HEK293 (cell line): ENCODE measurements around the gene AGTPBP1.

Source experiments
- CTCF ChIA-PET: fragments of 350-600 bp; formaldehyde crosslinking; extraction: SDS; loops from one replicate; lab custom pipeline; 2021; ENCODE audit warnings: antibody characterized with exemption; lab: Yijun Ruan, JAX
- POLR2A ChIA-PET: fragments of 300-600 bp; formaldehyde crosslinking; extraction: SDS; loops from one replicate; lab custom pipeline; 2020; ENCODE audit warnings: antibody characterized with exemption, inconsistent platforms; lab: Yijun Ruan, JAX
- H3K27ac ChIP-seq: fragments of 200-500 bp; sonication (Bioruptor generic); 2 replicates; pipeline ENCODE4 v1.5.1; 2014; ENCODE audit warnings: low read depth, low read length, control low read depth, inconsistent platforms; ENCODE audit errors: extremely low read depth
- H3K36me3 ChIP-seq, 2 experiments: fragments of 200-500 bp in 1 of 2; sonication (Bioruptor generic) in 1 of 2; 1 replicate in 1 of 2; 2 replicates in 1 of 2; pipeline ENCODE4 v1.5.1; 2014 to 2017; ENCODE audit warnings: inconsistent platforms in 2 of 2, low read length in 2 of 2; ENCODE audit not compliant: control insufficient read depth in 2 of 2, insufficient read depth in 1 of 2
- H3K4me1 ChIP-seq: fragments of 200-500 bp; sonication (Bioruptor generic); 2 replicates; pipeline ENCODE4 v1.5.1; 2014; ENCODE audit warnings: mild to moderate bottlenecking, low read length, inconsistent platforms; ENCODE audit not compliant: control insufficient read depth, insufficient read depth
- H3K4me3 ChIP-seq: 2 replicates; pipeline ENCODE4 v1.5.1; 2011; ENCODE audit warnings: low read depth, mild to moderate bottlenecking, control low read depth, low read length, moderate library complexity
- H3K9me3 ChIP-seq: fragments of 200-500 bp; sonication (Bioruptor generic); 2 replicates; pipeline ENCODE4 v1.5.1; 2014; ENCODE audit warnings: low read depth, low read length, inconsistent platforms; ENCODE audit not compliant: control insufficient read depth, insufficient read depth
- ELK4 ChIP-seq: IDR thresholded peaks from 2 replicates; pipeline ENCODE4 v1.6.1; 2011; ENCODE audit warnings: mild to moderate bottlenecking, low read depth, low read length, borderline replicate concordance
- GLIS1 ChIP-seq: fragments of 450-650 bp; formaldehyde crosslinking; IDR thresholded peaks from 2 replicates; pipeline ENCODE4 v1.5.1; 2016; ENCODE audit warnings: missing biosample characterization, missing genetic modification characterization
- KLF16 ChIP-seq: fragments of 450-650 bp; formaldehyde crosslinking; IDR thresholded peaks from 2 replicates; pipeline ENCODE4 v1.5.1; 2017; ENCODE audit warnings: missing biosample characterization, missing genetic modification characterization
- KLF9 ChIP-seq: fragments of 450-650 bp; formaldehyde crosslinking; IDR thresholded peaks from 2 replicates; pipeline ENCODE4 v1.5.1; 2016; ENCODE audit warnings: missing biosample characterization, missing genetic modification characterization, low read depth
- SALL2 ChIP-seq: fragments of 450-650 bp; formaldehyde crosslinking; IDR thresholded peaks from 2 replicates; pipeline ENCODE4 v1.5.0; 2017; ENCODE audit warnings: missing biosample characterization, mild to moderate bottlenecking, missing genetic modification characterization, borderline replicate concordance
- SCRT1 ChIP-seq: fragments of 450-650 bp; formaldehyde crosslinking; IDR thresholded peaks from 2 replicates; pipeline ENCODE4 v1.5.1; 2016; ENCODE audit warnings: missing biosample characterization, missing genetic modification characterization, borderline replicate concordance
- SCRT2 ChIP-seq: fragments of 450-650 bp; formaldehyde crosslinking; IDR thresholded peaks from 2 replicates; pipeline ENCODE4 v1.5.1; 2016; ENCODE audit warnings: missing biosample characterization, missing genetic modification characterization
- YY2 ChIP-seq: fragments of 450-650 bp; formaldehyde crosslinking; IDR thresholded peaks from 2 replicates; pipeline ENCODE4 v1.5.1; 2016; ENCODE audit warnings: missing biosample characterization, missing genetic modification characterization
- ZNF132 ChIP-seq: fragments of 450-650 bp; formaldehyde crosslinking; IDR thresholded peaks from 2 replicates; pipeline ENCODE4 v1.5.1; 2017; ENCODE audit warnings: missing biosample characterization, missing genetic modification characterization, borderline replicate concordance
- ZNF24 ChIP-seq: fragments of 450-650 bp; formaldehyde crosslinking; IDR thresholded peaks from 2 replicates; pipeline ENCODE4 v1.5.1; 2016; ENCODE audit warnings: missing biosample characterization, missing genetic modification characterization
- ZNF280C ChIP-seq: fragments of 450-650 bp; formaldehyde crosslinking; IDR thresholded peaks from 2 replicates; pipeline ENCODE4 v1.5.1; 2016; ENCODE audit warnings: missing biosample characterization, missing genetic modification characterization
- ZNF341 ChIP-seq: fragments of 450-650 bp; formaldehyde crosslinking; IDR thresholded peaks from 2 replicates; pipeline ENCODE4; 2016; ENCODE audit warnings: low read depth, missing biosample characterization, missing genetic modification characterization
- ZNF394 ChIP-seq: fragments of 450-650 bp; formaldehyde crosslinking; IDR thresholded peaks from 2 replicates; pipeline ENCODE4 v1.5.1; 2016; ENCODE audit warnings: missing biosample characterization, missing genetic modification characterization, mild to moderate bottlenecking, moderate library complexity, borderline replicate concordance
- ZNF423 ChIP-seq: fragments of 450-650 bp; formaldehyde crosslinking; IDR thresholded peaks from 2 replicates; pipeline ENCODE4 v1.5.1; 2016; ENCODE audit warnings: missing biosample characterization, missing genetic modification characterization
- ZNF426 ChIP-seq: fragments of 450-650 bp; formaldehyde crosslinking; IDR thresholded peaks from 2 replicates; pipeline ENCODE4 v1.5.1; 2017; ENCODE audit warnings: missing biosample characterization, missing genetic modification characterization, mild to moderate bottlenecking, inconsistent platforms, moderate library complexity
- ZNF513 ChIP-seq: fragments of 450-650 bp; IDR thresholded peaks from 2 replicates; pipeline ENCODE4 v1.5.1; 2018; ENCODE audit warnings: missing biosample characterization, missing genetic modification characterization
- ZNF548 ChIP-seq: fragments of 450-650 bp; formaldehyde crosslinking; IDR thresholded peaks from 2 replicates; pipeline ENCODE4 v1.5.1; 2016; ENCODE audit warnings: missing biosample characterization, missing genetic modification characterization
- ZNF555 ChIP-seq: fragments of 450-650 bp; formaldehyde crosslinking; conservative IDR thresholded peaks from 2 replicates; pipeline ENCODE4 v1.5.1; 2017; ENCODE audit warnings: missing biosample characterization, mild to moderate bottlenecking, missing genetic modification characterization, inconsistent platforms
- ZNF561 ChIP-seq: fragments of 450-650 bp; IDR thresholded peaks from 2 replicates; pipeline ENCODE4 v1.5.1; 2018; ENCODE audit warnings: missing biosample characterization, missing genetic modification characterization, borderline replicate concordance
- ZNF596 ChIP-seq: fragments of 450-650 bp; IDR thresholded peaks from 2 replicates; pipeline ENCODE4 v1.5.0; 2018; ENCODE audit warnings: missing biosample characterization, mild to moderate bottlenecking, missing genetic modification characterization, moderate library complexity
- ZNF629 ChIP-seq: fragments of 450-650 bp; formaldehyde crosslinking; IDR thresholded peaks from 2 replicates; pipeline ENCODE4 v1.5.1; 2017; ENCODE audit warnings: missing biosample characterization, missing genetic modification characterization
- ZNF639 ChIP-seq: fragments of 450-650 bp; formaldehyde crosslinking; IDR thresholded peaks from 2 replicates; pipeline ENCODE4 v1.5.1; 2016; ENCODE audit warnings: missing biosample characterization, missing genetic modification characterization
- ZNF660 ChIP-seq: fragments of 450-650 bp; IDR thresholded peaks from 2 replicates; pipeline ENCODE4 v1.5.1; 2018; ENCODE audit warnings: missing biosample characterization, mild to moderate bottlenecking, missing genetic modification characterization
- ZNF670 ChIP-seq: fragments of 450-650 bp; formaldehyde crosslinking; IDR thresholded peaks from 2 replicates; pipeline ENCODE4 v1.5.1; 2016; ENCODE audit warnings: missing biosample characterization, missing genetic modification characterization, low read depth
- ZNF76 ChIP-seq: fragments of 450-650 bp; formaldehyde crosslinking; IDR thresholded peaks from 2 replicates; pipeline ENCODE4; 2016; ENCODE audit warnings: low read depth, missing biosample characterization, missing genetic modification characterization, borderline replicate concordance

The AGTPBP1 gene

GRCh38 chr9:85605905-85606304 lies 135.8 kb downstream of the AGTPBP1 start:
- H3K36me3 ChIP-seq, result peaks cover 0 to 8% of the 10 kb centered on the region in 2 experiments; a peak in 1 of 3 replicates
- no peaks in the 10 kb centered on the region for H3K4me1 ChIP-seq
- no peak overlapping the region for H3K4me3 ChIP-seq
- H3K27ac ChIP-seq, result no peak overlapping the region
- ChIA-PET CTCF (interaction anchor here (0.6 kb wide), 1 partner anchor 898 kb away, joined by 4 read pairs; no protein-coding TSS in a partner anchor), POLR2A (no interaction called here)
- TF ChIP-seq SCRT2 (tag by site-specific recombination) (peak; percentile 92), ZNF24 (tag by site-specific recombination) (no peak), ZNF394 (no peak), SCRT1 (tag by site-specific recombination) (peak; percentile 95)
- no peaks in the 10 kb centered on the region for H3K9me3 ChIP-seq

- CTCF ChIA-PET, result no interaction called here
- H3K9me3 ChIP-seq, result no peaks in the 10 kb centered on the region
- no peak for TF ChIP-seq ZNF561 (tag by site-specific recombination)
- TF ChIP-seq ELK4, result no peak
- TF ChIP-seq ZNF596 (tag by site-specific recombination), result no peak
- no peak for TF ChIP-seq ZNF548 (tag by site-specific recombination)
- no peak for TF ChIP-seq ZNF132 (tag by site-specific recombination)
- no peak for TF ChIP-seq GLIS1 (tag by site-specific recombination)
- TF ChIP-seq SALL2 (tag by site-specific recombination), result no peak
- TF ChIP-seq YY2 (tag by site-specific recombination), result no peak
- no peak for TF ChIP-seq ZNF280C (tag by site-specific recombination)
- no peak for TF ChIP-seq KLF16 (tag by site-specific recombination)
- no peak for TF ChIP-seq ZNF555 (tag by site-specific recombination)
- no peak for TF ChIP-seq ZNF423 (tag by site-specific recombination)
- TF ChIP-seq ZNF629 (tag by site-specific recombination), result no peak
- no peak for TF ChIP-seq ZNF426 (tag by site-specific recombination)
- H3K36me3 ChIP-seq, result peaks cover 0 to 8% of the 10 kb centered on the region in 2 experiments; a peak in 1 of 3 replicates
- no peaks in the 10 kb centered on the region for H3K4me1 ChIP-seq
- POLR2A ChIA-PET, result no interaction called here
- H3K27ac ChIP-seq, result no peak overlapping the region
- no peak overlapping the region for H3K4me3 ChIP-seq
Observed at GRCh38 chr9:85603936-85604335, 137.8 kb downstream of the AGTPBP1 start.

- Histone ChIP-seq H3K36me3 (peaks cover 0 to 8% of the 10 kb centered on the region in 2 experiments; a peak in 1 of 3 replicates), H3K9me3 (no peaks in the 10 kb centered on the region), H3K4me3 (no peak overlapping the region), H3K27ac (no peak overlapping the region), H3K4me1 (no peaks in the 10 kb centered on the region)
- ChIA-PET POLR2A (no interaction called here), CTCF (interaction anchor here (0.9 kb wide), 1 partner anchor 9 kb away, joined by 3 read pairs; no protein-coding TSS in a partner anchor)
- TF ChIP-seq ZNF76 (tag by site-specific recombination) (no peak), ZNF660 (no peak), ZNF341 (tag by site-specific recombination) (no peak), ZNF513 (tag by site-specific recombination) (no peak), ZNF596 (tag by site-specific recombination) (no peak), ZNF670 (tag by site-specific recombination) (no peak), ZNF639 (tag by site-specific recombination) (no peak), KLF9 (tag by site-specific recombination) (no peak)
Observed at GRCh38 chr9:85602742-85603141, 139.0 kb downstream of the AGTPBP1 start.
